Measurements from ENCODE around the gene IGF2BP1. TPM values are rescaled to one million over a fixed set of nuclear protein-coding genes. Genes with fewer than 3 reads are reported as not detected.
"Not testable (repeated sequence)": the region's sequence is repeated elsewhere in the genome, so short reads cannot be mapped to it uniquely, and the experiment has no call there.

Gene IGF2BP1
- total RNA-seq, 1 donor from 2014 or later, result not detected

GRCh38 chr17:49103360-49103759, 106.2 kb downstream of the IGF2BP1 start:
- ATAC-seq, result not testable (repeated sequence)

GRCh38 chr17:49104511-49105074, 107.4 kb downstream of the IGF2BP1 start:
- no peak for ATAC-seq

Other genes with a start within 250 kb of the IGF2BP1 start
- gene TTLL6, start 180.2 kb upstream of the IGF2BP1 start, total RNA-seq, result 0.12 TPM
- 100 TPM for gene CALCOCO2, start 166.3 kb upstream of the IGF2BP1 start, total RNA-seq
- 115 TPM for gene ATP5MC1, start 104.6 kb upstream of the IGF2BP1 start, total RNA-seq
- gene UBE2Z, start 89.0 kb upstream of the IGF2BP1 start, total RNA-seq, result 46.6 TPM
- gene SNF8, start 52.5 kb upstream of the IGF2BP1 start, total RNA-seq, result 65.2 TPM
- not detected for gene GIP, start 28.8 kb upstream of the IGF2BP1 start, total RNA-seq
- 0.04 TPM for gene B4GALNT2, start 135.4 kb downstream of the IGF2BP1 start, total RNA-seq
- gene GNGT2, start 213.2 kb downstream of the IGF2BP1 start, total RNA-seq, result 0.28 TPM
- gene ABI3, start 213.3 kb downstream of the IGF2BP1 start, total RNA-seq, result 2.7 TPM
- 0.20 TPM for gene PHOSPHO1, start 233.4 kb downstream of the IGF2BP1 start, total RNA-seq